IMR-90 (cell line): ENCODE measurements around the gene PRMT1. TPM values are rescaled to one million over a fixed set of nuclear protein-coding genes. Genes with fewer than 3 reads are reported as not detected.

ENCODE experiments used
- ATAC-seq: fragments of 200-7000 bp; cut with Tn5 transposase; 2 replicates; pipeline ENCODE4 v1.9.1; 2020; ENCODE audit warnings: low read depth, mild to moderate bottlenecking, moderate library complexity
- BruUV-seq: library from RNA; stranded (reverse); fragments of 400-500 nt; replicated peaks from 2 replicates; lab custom pipeline; 2021; lab: Mats Ljungman, UMichigan
- CTCF ChIA-PET: fragments of 300-600 bp; formaldehyde crosslinking; extraction: SDS; loops from one replicate; lab custom pipeline; 2021; ENCODE audit warnings: antibody characterized with exemption; lab: Yijun Ruan, JAX
- POLR2A ChIA-PET: fragments of 300-600 bp; sonication (Branson Sonifier 250); formaldehyde crosslinking; loops from one replicate; lab custom pipeline; 2022; ENCODE audit warnings: antibody characterized with exemption; ENCODE audit not compliant: unreplicated experiment; lab: Charles Lee
- DNase-seq: peaks from one replicate; pipeline ENCODE4 v3.0.0; 2013
- H2AFZ ChIP-seq: replicated peaks from 2 replicates; pipeline ENCODE3; 2013; ENCODE audit warnings: low read length, mild to moderate bottlenecking; ENCODE audit not compliant: poor library complexity
- H2AK5ac ChIP-seq: 2 replicates; pipeline ENCODE4 v1.6.1; 2013; ENCODE audit warnings: low read depth, low read length, inconsistent platforms
- H2AK9ac ChIP-seq: replicated peaks from 2 replicates; pipeline ENCODE3; 2013; ENCODE audit warnings: mild to moderate bottlenecking, low read depth, low read length, moderate library complexity; ENCODE audit not compliant: poor library complexity
- H2BK120ac ChIP-seq: 2 replicates; pipeline ENCODE4 v1.6.1; 2013; ENCODE audit warnings: low read depth, low read length, inconsistent platforms
- H2BK15ac ChIP-seq: 3 replicates; pipeline ENCODE4 v1.6.1; 2013; ENCODE audit warnings: low read depth, low read length, inconsistent platforms
- H2BK20ac ChIP-seq: 2 replicates; pipeline ENCODE4 v1.6.1; 2013; ENCODE audit warnings: low read depth, mild to moderate bottlenecking, inconsistent platforms, low read length, moderate library complexity
- H2BK5ac ChIP-seq: 2 replicates; pipeline ENCODE4 v1.6.1; 2013; ENCODE audit warnings: mild to moderate bottlenecking, low read depth, low read length, inconsistent platforms; ENCODE audit not compliant: poor library complexity, severe bottlenecking
- H3K14ac ChIP-seq: replicated peaks from 2 replicates; pipeline ENCODE4 v1.6.1; 2013; ENCODE audit warnings: low read depth, low read length, inconsistent platforms
- H3K18ac ChIP-seq: 2 replicates; pipeline ENCODE4 v1.6.1; 2013; ENCODE audit warnings: low read depth, low read length, control low read depth
- H3K23ac ChIP-seq: 2 replicates; pipeline ENCODE4 v1.6.1; 2013; ENCODE audit warnings: low read depth, low read length, inconsistent platforms
- H3K27ac ChIP-seq: 2 replicates; pipeline ENCODE4 v1.5.1; 2013; ENCODE audit warnings: mild to moderate bottlenecking, control low read depth, low read length; ENCODE audit not compliant: insufficient read depth
- H3K27me3 ChIP-seq: 2 replicates; pipeline ENCODE4 v1.6.1; 2013; ENCODE audit warnings: low read length; ENCODE audit not compliant: control insufficient read depth, insufficient read depth
- H3K36me3 ChIP-seq: 2 replicates; pipeline ENCODE4 v1.6.1; 2013; ENCODE audit warnings: low read length, mixed read lengths; ENCODE audit not compliant: control insufficient read depth, insufficient read depth
- H3K4ac ChIP-seq: 2 replicates; pipeline ENCODE4 v1.6.1; 2013; ENCODE audit warnings: low read depth, low read length, inconsistent platforms
- H3K4me1 ChIP-seq: 2 replicates; pipeline ENCODE4 v1.6.1; 2013; ENCODE audit warnings: low read length, mixed read lengths; ENCODE audit not compliant: control insufficient read depth, insufficient read depth
- H3K4me2 ChIP-seq: 2 replicates; pipeline ENCODE4 v1.6.1; 2013; ENCODE audit warnings: low read depth, mild to moderate bottlenecking, control low read depth, low read length, moderate library complexity
- H3K4me3 ChIP-seq: 2 replicates; pipeline ENCODE4 v1.5.1; 2013; ENCODE audit warnings: low read depth, mild to moderate bottlenecking, control low read depth, low read length, moderate library complexity; ENCODE audit not compliant: insufficient read depth
- H3K56ac ChIP-seq: 2 replicates; pipeline ENCODE4 v1.6.1; 2013; ENCODE audit warnings: low read length, inconsistent platforms; ENCODE audit not compliant: insufficient read depth; ENCODE audit errors: extremely low read depth
- H3K79me1 ChIP-seq, 2 experiments: 2 replicates each; pipeline ENCODE4 v1.6.1; 2013; ENCODE audit warnings: low read length in 2 of 2, inconsistent platforms in 1 of 2, low read depth in 1 of 2
- H3K9ac ChIP-seq: 2 replicates; pipeline ENCODE4 v1.6.1; 2013; ENCODE audit warnings: low read depth, low read length, control low read depth
- H3K9me1 ChIP-seq: 2 replicates; pipeline ENCODE4 v1.6.1; 2013; ENCODE audit warnings: low read length, inconsistent platforms; ENCODE audit not compliant: insufficient read depth
- H3K9me3 ChIP-seq: 2 replicates; pipeline ENCODE4 v1.6.1; 2013; ENCODE audit warnings: low read length; ENCODE audit not compliant: control insufficient read depth, insufficient read depth
- H4K20me1 ChIP-seq: 2 replicates; pipeline ENCODE4 v1.6.1; 2013; ENCODE audit warnings: low read length, inconsistent platforms; ENCODE audit not compliant: insufficient read depth
- H4K5ac ChIP-seq: 2 replicates; pipeline ENCODE4 v1.6.1; 2013; ENCODE audit warnings: mild to moderate bottlenecking, low read depth, low read length, control low read depth
- H4K8ac ChIP-seq, 2 experiments: 2 replicates each; pipeline ENCODE4 v1.6.1; 2013; ENCODE audit warnings: low read depth in 2 of 2, low read length in 2 of 2, control low read depth in 1 of 2, inconsistent platforms in 1 of 2
- H4K91ac ChIP-seq: 2 replicates; pipeline ENCODE4 v1.6.1; 2013; ENCODE audit warnings: low read depth, low read length, inconsistent platforms; ENCODE audit not compliant: insufficient read depth
- CTCF ChIP-seq: conservative IDR thresholded peaks from 2 replicates; pipeline ENCODE4 v1.5.1; 2012; ENCODE audit warnings: mild to moderate bottlenecking, low read depth, low read length, improper control_type of control experiment
- USF2 ChIP-seq: fragments of 150-350 bp; IDR thresholded peaks from 2 replicates; pipeline ENCODE4 v1.6.1; 2017; ENCODE audit warnings: mild to moderate bottlenecking, antibody characterized with exemption, low read length, low read depth
- WGBS, 2 experiments: methylation state at CpG; one replicate each; pipeline versions ENCODE4 v1.1.5 to v1.1.7; 2013; ENCODE audit warnings: missing lambda C conversion rate in 2 of 2; ENCODE audit not compliant: insufficient read length in 1 of 2; ENCODE audit errors: extremely low coverage in 2 of 2; 5-methylcytosine and 5-hydroxymethylcytosine counted together
- dilution Hi-C: fragments of 300-500 bp; cut with HindIII; formaldehyde crosslinking; loops from one replicate; pipeline ENCODE4 v1.14.3; 2018; ENCODE audit warnings: low sequenced_read_pairs; ENCODE audit not compliant: unreplicated experiment
- in situ Hi-C: fragments of 300-500 bp; cut with MboI; formaldehyde crosslinking; loops from 3 replicates; pipeline ENCODE4 v1.14.3; 2019; ENCODE audit warnings: low sequenced_read_pairs, inconsistent platforms, mixed read lengths
- intact Hi-C: fragments of 100-400 bp; cut with micrococcal nuclease; formaldehyde crosslinking; loops from 2 replicates; pipeline ENCODE4 v1.10.0; 2022
- polyA plus RNA-seq, 3 experiments: library from polyadenylated mRNA; depleted of rRNA; stranded (reverse); fragments of >200 nt; gene quantifications; 2 replicates each; pipeline ENCODE4 v1.2.3, GENCODE V29; 2012; ENCODE audit warnings: low replicate concordance in 1 of 3
- total RNA-seq: library from RNA; depleted of rRNA; stranded (reverse); fragments of >200 nt; gene quantifications from 2 replicates; pipeline ENCODE4 v1.2.3, GENCODE V29; 2012

PRMT1 gene
- total and polyA plus RNA-seq, 2 of the 4 experiments (the other 2 are of a cell fraction) = 497 to 840 TPM

GRCh38 chr19:49658566-49659442, 18.3 kb upstream of the PRMT1 start:
- no peak overlapping the region for H3K23ac ChIP-seq
- TF ChIP-seq CTCF = no peak
- no peak for TF ChIP-seq USF2
- no peak overlapping the region for H4K8ac ChIP-seq
- no peak overlapping the region for H2AK5ac ChIP-seq
- H3K9ac ChIP-seq = no peak overlapping the region
- H3K4me1 ChIP-seq = no peaks in the 10 kb centered on the region
- no peak overlapping the region for H2BK5ac ChIP-seq
- H2BK20ac ChIP-seq = no peak overlapping the region
- 100% methylated on average over 3 of the region's 12 CpGs; no CpG with 5 or more reads in 1 of the 2 experiments for WGBS, 2 experiments
- peaks cover 24% of the 10 kb centered on the region for H4K20me1 ChIP-seq
- no peak overlapping the region for H3K14ac ChIP-seq
- no peak overlapping the region for H3K4ac ChIP-seq
- no peak overlapping the region for H4K5ac ChIP-seq
- H2BK15ac ChIP-seq = no peak overlapping the region
- no peak overlapping the region for H2AK9ac ChIP-seq
- H3K18ac ChIP-seq = no peak overlapping the region
- ATAC-seq (no peak), DNase-seq (no peak)
- peaks cover 77% of the 10 kb centered on the region for H3K36me3 ChIP-seq
- no peaks in the 10 kb centered on the region for H3K9me3 ChIP-seq
- H3K79me1 ChIP-seq = peaks cover 12 to 50% of the 10 kb centered on the region in 2 experiments; a peak in 2 of 4 replicates
- H2BK120ac ChIP-seq = no peak overlapping the region
- BruUV-seq = no TSS peak
- peaks cover 3% of the 10 kb centered on the region; the same call in 1 of the 2 replicates for H3K9me1 ChIP-seq
- no peaks in the 10 kb centered on the region for H3K27me3 ChIP-seq
- no peak overlapping the region for H3K27ac ChIP-seq
- in situ Hi-C loops (no loop called here), intact Hi-C loops (no loop called here), dilution Hi-C loops (no loop called here)
- H4K91ac ChIP-seq = no peak overlapping the region
- ChIA-PET POLR2A (no interaction called here), CTCF (no interaction called here)
- H2AFZ ChIP-seq = no peak overlapping the region
- no peak overlapping the region for H3K56ac ChIP-seq
- H3K4me3 ChIP-seq = no peak overlapping the region
- H3K4me2 ChIP-seq = no peak overlapping the region
